ENCODE data around the gene VWF. TPM values are rescaled to one million over a fixed set of nuclear protein-coding genes. Genes with fewer than 3 reads are reported as not detected.

Gene VWF
- total RNA-seq, 4 donors from 2014 or later: 21.1 to 92.5 (median 49.7) TPM

GRCh38 chr12:6140651-6141447 is 16.4 kb upstream of the VWF start:
- intact Hi-C loops (cut with DNase I): no loop called here
- WGBS, 2 donors: 50 to 61% methylated on average over 7 to 8 of the region's 8 CpGs
- no peak for DNase-seq

DNA sequence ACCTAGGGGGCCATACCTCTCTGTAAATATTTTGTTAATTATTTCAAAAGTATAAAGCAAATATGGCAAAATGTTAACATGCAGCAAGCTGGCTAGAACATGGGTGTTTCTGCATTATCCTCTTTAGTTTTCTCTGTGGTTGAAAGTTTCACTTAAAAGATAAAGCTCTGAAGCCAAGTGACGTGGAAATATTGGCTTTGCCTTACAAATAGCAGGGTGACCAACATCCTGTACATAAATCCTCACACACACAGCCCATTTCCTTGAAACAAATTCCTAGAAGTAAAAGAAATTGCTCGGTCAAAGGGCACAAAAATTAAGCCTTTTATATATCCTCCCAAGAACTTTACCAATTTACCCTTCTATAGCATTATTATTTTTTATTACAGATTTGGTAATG is 10.6 kb upstream of the VWF start:
- TF ChIP-seq CTCF (IDR thresholded peaks at IDR 0.05): no peak
- no peak for TF ChIP-seq POLR2A (IDR thresholded peaks at IDR 0.05)
- Histone ChIP-seq H3K9me3 (no peaks in the 10 kb centered on the region), H3K4me3 (no peak overlapping the region), H3K4me1 (peaks cover 0 to 6% (median 3%) of the 10 kb centered on the region in 3 donors), H3K27ac (no peak overlapping the region), H3K36me3 (no peaks in the 10 kb centered on the region), H3K27me3 (no peaks in the 10 kb centered on the region)
- WGBS, 2 donors: 44 to 53% methylated on average over 2 of the region's 2 CpGs
- intact Hi-C loops (cut with DNase I): no loop called here
- DNase-seq: no peak

More at GRCh38 chr12:6140651-6141447, 16.4 kb upstream of the VWF start:
- Histone ChIP-seq H3K36me3 (no peaks in the 10 kb centered on the region), H3K27ac (peak overlapping the region in 3 of 4 donors; percentile 51 to 84 (median 64)), H3K4me1 (peaks cover 3 to 26% (median 8%) of the 10 kb centered on the region in 3 donors), H3K4me3 (no peak overlapping the region), H3K27me3 (no peaks in the 10 kb centered on the region), H3K9me3 (no peaks in the 10 kb centered on the region)
- TF ChIP-seq CTCF (IDR thresholded peaks at IDR 0.05): no peak
- peak in 1 of 4 donors; percentile 36 for TF ChIP-seq POLR2A (IDR thresholded peaks at IDR 0.05)

- H3K27me3 ChIP-seq: no peaks in the 10 kb centered on the region
- no peak for DNase-seq
- 91 to 100% methylated on average over 1 to 18 of the region's 18 CpGs for WGBS, 2 donors
- intact Hi-C loops (cut with DNase I): no loop called here
- TF ChIP-seq POLR2A (IDR thresholded peaks at IDR 0.05): no peak
- TF ChIP-seq CTCF (IDR thresholded peaks at IDR 0.05): no peak
- H3K4me1 ChIP-seq: no peaks in the 10 kb centered on the region
- no peaks in the 10 kb centered on the region for H3K9me3 ChIP-seq
- H3K36me3 ChIP-seq: no peaks in the 10 kb centered on the region
- no peak overlapping the region for H3K27ac ChIP-seq
- H3K4me3 ChIP-seq: no peak overlapping the region
Measured at GRCh38 chr12:6133642-6134041, 9.2 kb upstream of the VWF start.

- Histone ChIP-seq H3K4me1 (no peaks in the 10 kb centered on the region), H3K36me3 (no peaks in the 10 kb centered on the region), H3K4me3 (no peak overlapping the region), H3K9me3 (no peaks in the 10 kb centered on the region), H3K27ac (no peak overlapping the region), H3K27me3 (no peaks in the 10 kb centered on the region)
- DNase-seq: no peak
- no CpG with 5 or more reads among the region's 34 CpGs for WGBS, 2 donors
- TF ChIP-seq POLR2A (IDR thresholded peaks at IDR 0.05): no peak
- TF ChIP-seq CTCF (IDR thresholded peaks at IDR 0.05): no peak
- intact Hi-C loops (cut with DNase I): no loop called here
Measured at GRCh38 chr12:6132496-6132895, 8.0 kb upstream of the VWF start.

DNA sequence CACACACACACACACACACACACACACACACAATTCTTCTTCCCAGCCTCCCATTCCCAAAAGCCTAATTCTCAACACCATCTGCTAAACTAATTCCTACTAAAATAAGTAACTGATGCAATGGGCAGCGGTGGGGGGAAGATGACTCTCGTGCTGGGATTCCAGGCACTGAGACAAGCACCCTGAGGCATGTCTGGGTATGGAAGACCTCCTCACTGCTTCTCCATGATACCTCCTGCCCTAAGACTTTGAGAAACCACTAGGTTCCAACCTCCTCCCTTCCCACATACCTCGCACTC is 789 bp upstream of the VWF start:
- Histone ChIP-seq H3K36me3 (no peaks in the 10 kb centered on the region), H3K27me3 (no peaks in the 10 kb centered on the region), H3K9me3 (no peaks in the 10 kb centered on the region), H3K27ac (peak overlapping the region in 3 of 4 donors; percentile 20 to 82 (median 71)), H3K4me1 (peaks cover 0 to 29% (median 13%) of the 10 kb centered on the region in 3 donors), H3K4me3 (no peak overlapping the region)
- intact Hi-C loops (cut with DNase I): no loop called here
- no peak for TF ChIP-seq CTCF (IDR thresholded peaks at IDR 0.05)
- no peak for TF ChIP-seq POLR2A (IDR thresholded peaks at IDR 0.05)
- 44 to 72% methylated on average over 2 to 3 of the region's 3 CpGs for WGBS, 2 donors
- no peak for DNase-seq
